ENCODE measurements around the gene TRIP10.
"Not testable (repeated sequence)": the region's sequence is repeated elsewhere in the genome, so short reads cannot be mapped to it uniquely, and the experiment has no call there.

Gene TRIP10

GRCh38 chr19:6765738-6766356 is 26.4 kb downstream of the TRIP10 start:
- H3K4me3 ChIP-seq (ENCODE audit: low read depth, low read length), result peak overlapping the region; percentile 90

DNA sequence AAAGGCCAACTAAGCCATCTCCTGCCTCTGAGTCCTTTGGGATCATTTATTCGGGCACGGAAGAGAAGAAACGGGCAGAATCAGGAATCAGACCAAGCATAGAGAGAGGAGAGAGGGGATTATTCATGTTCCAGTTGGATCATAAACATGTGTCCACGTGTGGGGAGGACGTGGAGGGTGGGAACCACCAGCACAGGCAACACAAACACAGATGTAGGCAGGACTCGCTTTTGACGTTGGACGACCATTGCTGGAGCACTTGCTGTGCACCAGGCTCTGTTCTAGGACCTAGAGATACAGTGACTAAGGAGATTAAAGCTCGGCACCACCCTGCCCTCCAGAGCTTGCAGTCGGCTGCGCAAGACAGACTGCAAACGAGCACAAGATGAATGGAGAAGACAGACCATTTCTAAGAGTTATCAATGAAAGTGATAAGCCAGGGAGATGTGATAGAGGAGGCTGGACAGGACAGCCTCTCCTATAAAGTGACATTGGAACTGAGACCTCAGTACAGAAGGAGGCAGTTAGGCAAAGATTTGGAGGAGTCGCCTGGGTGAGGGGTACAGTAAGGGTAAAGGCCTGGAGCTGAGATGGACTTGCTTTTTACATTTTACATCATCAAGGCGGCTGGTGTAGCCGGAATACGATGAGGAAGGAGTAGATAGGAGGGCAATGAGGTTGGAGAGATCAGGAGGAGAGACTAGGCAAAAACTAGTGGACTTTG is 27.0 kb downstream of the TRIP10 start:
- peak overlapping the region; percentile 90 for H3K4me3 ChIP-seq (ENCODE audit: low read depth, low read length)

- peak overlapping the region; percentile 90 for H3K4me3 ChIP-seq (ENCODE audit: low read depth, low read length)
These were observed 27.5 kb downstream of the TRIP10 start for GRCh38 chr19:6767081-6767356.

GRCh38 chr19:6767357-6768235 is 28.1 kb downstream of the TRIP10 start, which contains the start of gene SH2D3A:
TSS of gene SH2D3A (minus strand) at chr19:6767435. CDS start at chr19:6763748, 3,687 bp downstream.
- peak within 1 kb of the TSS; percentile 90 for H3K4me3 ChIP-seq (ENCODE audit: low read depth, low read length)

DNA sequence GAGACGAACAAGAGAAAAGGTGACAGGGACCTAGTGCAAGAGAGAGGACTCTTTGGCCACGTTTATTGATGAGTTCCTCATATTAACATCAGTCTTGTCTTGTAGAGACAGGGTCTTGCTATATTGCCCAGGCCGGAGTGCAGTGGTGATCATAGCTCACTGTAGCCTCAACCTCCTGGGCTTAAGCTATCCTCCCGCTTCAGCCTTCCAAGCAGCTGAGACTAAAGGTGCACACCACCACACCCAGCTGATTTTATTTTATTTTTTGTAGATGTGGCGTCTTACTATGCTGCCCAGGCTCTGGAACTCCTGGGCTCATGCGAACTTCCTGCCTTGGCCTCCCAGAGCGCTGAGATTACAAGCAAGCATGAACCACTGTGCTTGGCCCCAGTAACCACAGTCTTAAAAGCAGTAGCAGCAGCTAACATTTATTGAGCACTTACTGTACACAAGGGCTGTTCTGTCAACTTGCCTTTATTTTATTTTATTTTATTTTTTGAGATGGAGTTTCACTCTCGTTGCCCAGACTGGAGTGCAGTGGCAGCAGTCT is 28.8 kb downstream of the TRIP10 start:
- peak overlapping the region; percentile 22 for H3K4me3 ChIP-seq (ENCODE audit: low read depth, low read length)

DNA sequence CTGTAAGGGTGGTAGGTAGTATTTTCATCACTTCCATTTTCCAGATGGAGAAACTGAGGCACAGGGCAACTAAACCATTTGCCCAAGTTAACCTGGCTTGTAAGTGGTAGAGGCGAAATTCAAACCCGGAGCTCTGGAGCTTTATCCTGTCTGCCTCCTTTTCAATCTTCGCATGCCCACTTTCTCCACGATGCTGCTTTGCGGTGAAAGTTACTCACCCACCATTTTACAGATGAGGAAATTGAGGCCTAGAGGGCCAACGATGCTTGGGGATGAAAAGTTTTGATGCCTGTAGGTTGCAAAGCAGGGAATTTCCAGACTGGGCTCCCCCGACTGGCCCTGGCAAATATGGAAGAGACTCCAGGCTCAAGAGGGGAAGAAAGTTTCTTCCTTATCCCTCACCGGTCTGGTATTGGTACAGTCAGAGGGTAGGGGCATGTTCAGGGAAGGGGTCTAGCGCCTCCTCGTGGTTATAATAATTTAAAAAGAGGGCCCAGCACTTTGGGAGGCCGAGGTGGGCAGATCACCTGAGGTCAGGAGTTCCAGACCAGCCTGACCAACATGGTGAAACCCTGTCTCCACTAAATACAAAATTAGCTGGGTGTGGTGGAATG is 29.6 kb downstream of the TRIP10 start:
- no peak overlapping the region for H3K4me3 ChIP-seq (ENCODE audit: low read depth, low read length)

- not testable (repeated sequence) for H3K4me3 ChIP-seq (ENCODE audit: low read depth, low read length)
These were observed 32.2 kb downstream of the TRIP10 start for GRCh38 chr19:6771648-6772027.

- no peak within 1 kb of the TSS for H3K4me3 ChIP-seq (ENCODE audit: low read depth, low read length)
These were observed 32.8 kb downstream of the TRIP10 start, which contains the start of gene VAV1 for GRCh38 chr19:6772028-6772865. TSS of gene VAV1 (plus strand) at chr19:6772708. CDS start at chr19:6772808, 100 bp downstream.

GRCh38 chr19:6772866-6773322 is 33.4 kb downstream of the TRIP10 start:
- no peak overlapping the region for H3K4me3 ChIP-seq (ENCODE audit: low read depth, low read length)

DNA sequence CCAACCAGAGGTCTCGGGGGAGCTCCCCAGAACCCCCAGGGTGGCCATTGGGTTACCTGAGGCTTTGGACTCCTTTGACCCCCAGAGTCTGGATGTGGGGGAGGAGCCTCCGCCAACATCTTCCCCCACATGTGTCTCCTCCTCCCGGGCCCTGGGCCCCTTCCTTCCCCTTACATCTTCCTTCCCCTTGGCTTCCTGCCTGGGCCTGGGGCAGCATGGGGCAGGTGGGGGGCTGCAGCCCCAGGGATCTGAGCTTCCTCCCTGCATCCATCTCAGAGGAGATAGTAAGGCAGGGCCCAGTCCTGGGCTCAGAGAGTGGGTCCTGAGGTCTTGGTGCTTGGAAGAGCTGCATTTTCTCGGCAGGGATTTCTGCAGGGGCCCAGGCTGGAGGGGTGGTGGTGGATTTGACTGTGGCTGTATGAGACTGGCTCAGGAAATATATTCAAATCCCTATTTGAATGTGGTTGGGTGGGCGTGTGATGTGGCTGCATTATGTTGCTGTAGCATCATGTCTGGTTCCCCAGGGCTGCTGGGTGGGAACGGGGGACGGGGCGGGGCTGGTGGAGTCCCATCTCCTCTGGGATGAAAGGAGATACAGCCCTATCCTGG is 33.9 kb downstream of the TRIP10 start:
- no peak overlapping the region for H3K4me3 ChIP-seq (ENCODE audit: low read depth, low read length)

DNA sequence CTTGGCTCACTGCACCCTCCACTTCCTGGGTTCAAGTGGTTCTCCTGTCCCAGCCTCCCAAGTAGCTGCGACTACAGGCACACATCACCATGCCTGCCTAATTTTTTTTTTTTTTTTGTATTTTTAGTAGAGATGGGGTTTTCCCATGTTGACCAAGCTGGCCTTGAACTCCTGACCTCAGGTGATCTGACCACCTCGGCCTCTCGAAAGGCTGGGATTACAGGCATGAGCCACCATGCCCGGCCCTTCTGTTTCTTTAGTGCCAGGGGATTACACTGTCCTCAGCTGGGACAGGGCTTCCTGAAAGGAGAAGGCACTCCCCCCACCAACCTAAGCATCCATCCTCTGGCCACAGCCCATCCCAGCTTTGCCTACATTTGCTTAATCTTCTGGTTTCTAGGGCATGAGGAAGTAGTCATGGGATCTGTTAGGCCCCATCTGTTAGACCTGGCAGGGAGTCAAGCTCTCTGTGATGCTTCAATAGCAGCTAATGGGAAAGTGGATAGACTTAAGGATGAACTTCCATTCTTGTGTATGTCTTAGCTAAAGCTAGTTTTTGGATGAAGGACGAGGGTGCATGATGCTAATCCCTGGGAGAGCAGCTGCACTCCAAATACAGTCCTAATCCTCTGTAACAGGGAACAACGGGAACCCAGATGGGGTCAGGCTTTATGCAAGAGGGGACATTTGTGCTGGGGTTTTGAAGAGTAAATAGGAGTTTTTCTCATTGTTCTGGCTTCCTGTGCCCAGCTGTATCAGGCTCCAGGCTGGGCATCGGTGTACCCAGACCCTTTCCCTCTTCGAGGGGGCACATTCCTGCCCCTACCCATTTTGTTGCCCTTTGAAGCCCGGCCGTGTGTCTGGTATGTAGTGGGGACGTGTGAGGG is 35.6 kb downstream of the TRIP10 start:
- no peak overlapping the region for H3K4me3 ChIP-seq (ENCODE audit: low read depth, low read length)

DNA sequence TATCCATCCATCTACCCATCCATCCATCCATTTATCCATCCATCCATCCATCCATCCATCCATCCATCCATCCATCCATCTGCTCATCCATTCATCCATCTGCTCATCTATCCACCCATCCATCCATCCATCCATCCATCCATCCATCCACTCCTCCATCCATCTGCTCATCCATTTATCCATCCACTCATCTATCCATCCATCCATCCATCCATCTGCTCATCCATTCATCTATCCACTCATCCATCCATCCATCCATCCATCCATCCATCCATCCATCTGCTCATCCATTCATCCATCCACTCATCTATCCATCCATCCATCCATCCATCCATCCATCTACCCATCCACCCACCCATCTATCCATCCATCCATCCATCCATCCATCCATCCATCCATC is 36.6 kb downstream of the TRIP10 start:
- not testable (repeated sequence) for H3K4me3 ChIP-seq (ENCODE audit: low read depth, low read length)

DNA sequence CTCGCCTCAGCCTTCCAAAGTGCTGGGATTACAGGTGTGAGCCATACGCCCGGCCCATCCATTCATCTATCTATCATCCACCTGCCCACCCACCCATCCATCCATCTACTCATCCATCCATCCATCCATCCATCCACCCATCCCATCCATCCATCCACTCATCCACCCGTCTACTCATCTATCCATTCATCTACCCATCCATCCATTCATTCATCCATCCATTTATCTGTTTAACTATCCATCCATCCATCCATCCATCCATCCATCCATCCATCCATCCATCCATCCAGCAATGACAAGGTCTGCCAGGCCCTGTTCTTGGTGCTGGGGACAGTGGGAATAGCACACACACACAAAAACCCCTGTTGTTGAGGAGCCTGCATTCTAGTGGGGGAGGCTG is 37.5 kb downstream of the TRIP10 start:
- no peak overlapping the region for H3K4me3 ChIP-seq (ENCODE audit: low read depth, low read length)

DNA sequence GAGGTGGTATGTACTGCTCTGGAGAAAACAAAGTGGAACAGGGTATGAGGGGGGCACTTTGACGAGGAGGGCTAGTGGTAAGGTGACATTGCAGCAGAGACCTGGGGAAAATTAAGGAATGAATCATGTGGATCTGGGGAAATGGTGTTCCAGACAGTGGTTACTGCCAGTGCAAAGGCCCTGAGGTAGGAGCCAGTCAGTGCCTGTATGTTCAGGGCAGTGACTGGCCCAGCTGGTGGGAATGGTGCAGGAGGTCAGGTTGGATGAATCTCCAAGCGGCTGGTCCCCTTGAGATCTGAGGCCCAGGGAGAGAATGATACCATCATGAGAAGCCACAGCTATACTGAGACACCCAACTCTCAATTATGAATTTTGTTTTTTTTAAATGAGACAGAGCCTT is 38.0 kb downstream of the TRIP10 start:
- H3K4me3 ChIP-seq (ENCODE audit: low read depth, low read length), result no peak overlapping the region

GRCh38 chr19:6778386-6778785 is 38.9 kb downstream of the TRIP10 start:
- H3K4me3 ChIP-seq (ENCODE audit: low read depth, low read length), result no peak overlapping the region

DNA sequence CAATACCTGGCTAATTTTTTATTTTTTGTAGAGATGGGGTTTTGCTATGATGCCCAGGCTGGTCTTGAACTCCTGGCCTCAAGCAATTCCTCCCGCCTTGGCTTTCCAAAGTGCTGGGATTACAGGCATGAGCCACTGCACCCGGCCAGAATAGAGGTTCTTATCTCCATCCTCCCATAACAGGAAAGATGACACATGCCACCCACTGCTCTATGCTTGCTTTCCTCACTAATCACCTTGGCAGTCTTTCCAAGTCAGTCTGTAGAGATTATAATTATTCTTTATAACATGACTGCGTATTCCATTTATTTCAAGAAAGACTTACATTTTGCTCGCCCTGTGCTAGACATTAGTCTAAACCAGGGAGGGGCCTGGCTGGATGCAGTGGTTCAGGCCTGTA is 39.7 kb downstream of the TRIP10 start:
- no peak overlapping the region for H3K4me3 ChIP-seq (ENCODE audit: low read depth, low read length)

DNA sequence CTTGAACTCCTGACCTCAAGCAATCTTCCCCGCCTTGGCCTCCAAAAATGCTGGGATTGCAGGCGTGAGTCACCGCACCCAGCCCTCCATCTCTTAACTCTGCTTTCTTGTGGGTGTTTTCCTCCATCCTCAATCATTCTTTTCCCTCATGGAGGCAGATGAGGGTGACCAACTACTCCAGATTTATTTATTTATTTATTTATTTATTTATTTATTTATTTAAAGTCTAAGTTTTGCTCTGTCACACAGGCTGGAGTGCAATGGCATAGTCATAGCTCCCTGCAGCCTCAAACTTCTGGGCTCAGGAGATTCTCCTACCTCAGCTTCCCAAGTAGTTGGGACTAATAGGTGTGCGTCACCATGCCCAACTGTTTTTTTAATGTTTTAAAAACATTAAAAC is 47.9 kb downstream of the TRIP10 start:
- no peak overlapping the region for H3K4me3 ChIP-seq (ENCODE audit: low read depth, low read length)

- no peak overlapping the region for H3K4me3 ChIP-seq (ENCODE audit: low read depth, low read length)
These were observed 49.4 kb downstream of the TRIP10 start for GRCh38 chr19:6788896-6789295.

Measured in iPS-11a (cell line).